ENCODE measurements around the gene OR2A7.
"Not testable (repeated sequence)": the region's sequence is repeated elsewhere in the genome, so short reads cannot be mapped to it uniquely, and the experiment has no call there.

Gene OR2A7

GRCh38 chr7:144264692-144265091 is at the start of gene OR2A7:
Gene OR2A7 (minus strand): TSS chr7:144264792. CDS start chr7:144259628, 5,164 bp downstream.
- not testable (repeated sequence) for DNase-seq

GRCh38 chr7:144311872-144312469 is 47.4 kb upstream of the OR2A7 start, which contains the start of gene OR2A1:
Gene OR2A1 (plus strand): TSS chr7:144312419. CDS start chr7:144318125, 5,706 bp downstream.
- not testable (repeated sequence) for DNase-seq

GRCh38 chr7:144311218-144311617 is 46.6 kb upstream of the OR2A7 start:
- not testable (repeated sequence) for DNase-seq

- not testable (repeated sequence) for DNase-seq
Measured at GRCh38 chr7:144309702-144310101, 45.1 kb upstream of the OR2A7 start.

GRCh38 chr7:144305156-144305555 is 40.6 kb upstream of the OR2A7 start:
- not testable (repeated sequence) for DNase-seq

GRCh38 chr7:144303607-144304006 is 39.0 kb upstream of the OR2A7 start:
- not testable (repeated sequence) for DNase-seq

GRCh38 chr7:144302578-144303303 is 38.1 kb upstream of the OR2A7 start:
- DNase-seq: not testable (repeated sequence)

GRCh38 chr7:144293794-144294499 is 29.4 kb upstream of the OR2A7 start:
- DNase-seq: not testable (repeated sequence)

- not testable (repeated sequence) for DNase-seq
Measured at GRCh38 chr7:144292384-144293161, 28.0 kb upstream of the OR2A7 start.

- DNase-seq: not testable (repeated sequence)
Measured at GRCh38 chr7:144291607-144292006, 27.0 kb upstream of the OR2A7 start.

- not testable (repeated sequence) for DNase-seq
Measured at GRCh38 chr7:144287171-144287784, 22.7 kb upstream of the OR2A7 start.

GRCh38 chr7:144283716-144284115 is 19.1 kb upstream of the OR2A7 start:
- not testable (repeated sequence) for DNase-seq

GRCh38 chr7:144282490-144282889 is 17.9 kb upstream of the OR2A7 start:
- DNase-seq: not testable (repeated sequence)

- not testable (repeated sequence) for DNase-seq
Measured at GRCh38 chr7:144281981-144282380, 17.4 kb upstream of the OR2A7 start.

- DNase-seq: not testable (repeated sequence)
Measured at GRCh38 chr7:144280010-144280409, 15.4 kb upstream of the OR2A7 start.

GRCh38 chr7:144275281-144275680 is 10.7 kb upstream of the OR2A7 start:
- not testable (repeated sequence) for DNase-seq

GRCh38 chr7:144269188-144269587 is 4.6 kb upstream of the OR2A7 start, which contains the start of gene CTAGE8:
Gene CTAGE8 (minus strand): TSS chr7:144269288. CDS start chr7:144269250, 38 bp downstream.
- not testable (repeated sequence) for DNase-seq

GRCh38 chr7:144262128-144262527 is 2.5 kb downstream of the OR2A7 start:
- not testable (repeated sequence) for DNase-seq

GRCh38 chr7:144259067-144259466 is 5.5 kb downstream of the OR2A7 start:
- DNase-seq: not testable (repeated sequence)

GRCh38 chr7:144256112-144256511 is 8.5 kb downstream of the OR2A7 start:
- no peak for DNase-seq

GRCh38 chr7:144255471-144255897 is 9.1 kb downstream of the OR2A7 start:
- no peak for DNase-seq

- not testable (repeated sequence) for DNase-seq
Measured at GRCh38 chr7:144252307-144252706, 12.3 kb downstream of the OR2A7 start.

Measured in midbrain (tissue), 1 donor.